SU-DHL-6 (cell line): ENCODE measurements around the gene DLG2.

Experiments used
- H2AFZ ChIP-seq: fragments of 200-600 bp; sonication (generic); 2 replicates; pipeline ENCODE4 v1.6.1; 2014; ENCODE audit warnings: low read depth, mild to moderate bottlenecking, moderate library complexity, mixed read lengths, antibody characterized with exemption, low read length; ENCODE audit not compliant: severe bottlenecking
- H3F3A ChIP-seq: fragments of 200-600 bp; shearing (Covaris generic); 2 replicates; pipeline ENCODE4 v1.6.0; 2016; ENCODE audit warnings: antibody characterized with exemption, mild to moderate bottlenecking; ENCODE audit not compliant: insufficient read depth
- H3K27ac ChIP-seq: fragments of 200-600 bp; sonication (generic); 2 replicates; pipeline ENCODE4 v1.5.1; 2016; ENCODE audit warnings: low read depth, mild to moderate bottlenecking, low read length, moderate library complexity, mixed read lengths
- H3K27me3 ChIP-seq: fragments of 200-600 bp; sonication (generic), shearing (Covaris generic); 2 replicates; pipeline ENCODE4 v1.6.0; 2014; ENCODE audit warnings: mild to moderate bottlenecking, low read length
- H3K36me3 ChIP-seq: fragments of 200-600 bp; sonication (generic); 2 replicates; pipeline ENCODE4 v1.6.1; 2014; ENCODE audit warnings: mild to moderate bottlenecking, low read length, mixed read lengths
- H3K4me2 ChIP-seq: fragments of 300-600, 200-600 bp; shearing (Covaris generic), sonication (generic); 2 replicates; pipeline ENCODE4 v1.6.0; 2014; ENCODE audit warnings: low read length, low read depth, mild to moderate bottlenecking; ENCODE audit not compliant: poor library complexity, severe bottlenecking
- H3K4me3 ChIP-seq: fragments of 200-600 bp; sonication (generic); 2 replicates; pipeline ENCODE4 v1.5.1; 2014; ENCODE audit warnings: antibody characterized with exemption, low read length, mild to moderate bottlenecking, mixed read lengths; ENCODE audit not compliant: insufficient read depth, poor library complexity, severe bottlenecking
- H3K79me2 ChIP-seq: fragments of 200-600 bp; sonication (generic); 2 replicates; pipeline ENCODE4 v1.6.1; 2014; ENCODE audit warnings: mild to moderate bottlenecking, low read length, moderate library complexity; ENCODE audit not compliant: insufficient read depth
- H3K9ac ChIP-seq: fragments of 200-600 bp; sonication (generic); 2 replicates; pipeline ENCODE4 v1.7.0; 2014; ENCODE audit warnings: mild to moderate bottlenecking, low read length
- H3K9me2 ChIP-seq: fragments of 200-600 bp; sonication (generic); replicated peaks from 2 replicates; pipeline ENCODE4 v1.6.1; 2014; ENCODE audit warnings: low read length; ENCODE audit not compliant: insufficient read depth
- H3K9me3 ChIP-seq: fragments of 200-600 bp; sonication (generic); 2 replicates; pipeline ENCODE4 v1.6.1; 2014; ENCODE audit warnings: low read length, mixed read lengths; ENCODE audit not compliant: insufficient read depth
- H4K20me1 ChIP-seq: fragments of 200-600 bp; sonication (generic); 2 replicates; pipeline ENCODE4 v1.6.1; 2014; ENCODE audit warnings: low read depth, mild to moderate bottlenecking, antibody characterized with exemption, low read length, moderate library complexity, mixed read lengths
- EZH2phosphoT487 ChIP-seq: fragments of 200-600 bp; sonication (generic), shearing (Covaris generic); conservative IDR thresholded peaks from 2 replicates; pipeline ENCODE4 v1.6.1; 2018; ENCODE audit warnings: mild to moderate bottlenecking, antibody characterized with exemption, low read length, moderate library complexity, mixed read lengths
- TF ChIP-seq, protein P1 (sequence below): fragments of 200-600 bp; sonication (generic); IDR thresholded peaks from one replicate; pipeline ENCODE4 v1.5.1; 2017; ENCODE audit warnings: antibody characterized with exemption, mild to moderate bottlenecking, low read length, moderate library complexity; ENCODE audit not compliant: insufficient read depth, poor library complexity, severe bottlenecking

DLG2 gene

DNA sequence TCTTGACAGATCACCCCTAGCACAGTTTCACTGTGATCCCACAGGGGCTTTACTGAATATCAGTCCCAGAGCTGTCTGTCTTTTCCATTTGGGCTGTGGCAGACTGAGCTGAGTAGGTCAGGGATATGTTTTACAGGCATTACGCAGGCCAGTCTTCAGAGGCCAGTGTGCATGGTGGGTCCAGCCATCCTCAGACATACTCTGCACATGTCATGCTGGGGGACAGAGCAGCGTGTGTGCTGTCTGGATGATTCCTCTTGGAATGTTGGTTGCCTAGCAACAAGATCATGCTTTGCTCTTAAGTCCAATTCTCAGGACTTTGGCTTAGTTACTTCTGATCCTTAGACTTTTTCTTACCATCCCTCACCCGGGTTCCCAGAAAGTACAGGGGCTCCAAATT lies 736.5 kb downstream of the DLG2 start:
- H3K79me2 ChIP-seq: no peaks in the 10 kb centered on the region
- no peak overlapping the region for H3K27ac ChIP-seq
- H3K9me3 ChIP-seq: no peaks in the 10 kb centered on the region
- H3K4me2 ChIP-seq: no peak overlapping the region
- no peaks in the 10 kb centered on the region for H3K9me2 ChIP-seq
- no peak overlapping the region for H3K4me3 ChIP-seq
- H3F3A ChIP-seq: no peaks in the 10 kb centered on the region
- TF ChIP-seq, protein P1, sequence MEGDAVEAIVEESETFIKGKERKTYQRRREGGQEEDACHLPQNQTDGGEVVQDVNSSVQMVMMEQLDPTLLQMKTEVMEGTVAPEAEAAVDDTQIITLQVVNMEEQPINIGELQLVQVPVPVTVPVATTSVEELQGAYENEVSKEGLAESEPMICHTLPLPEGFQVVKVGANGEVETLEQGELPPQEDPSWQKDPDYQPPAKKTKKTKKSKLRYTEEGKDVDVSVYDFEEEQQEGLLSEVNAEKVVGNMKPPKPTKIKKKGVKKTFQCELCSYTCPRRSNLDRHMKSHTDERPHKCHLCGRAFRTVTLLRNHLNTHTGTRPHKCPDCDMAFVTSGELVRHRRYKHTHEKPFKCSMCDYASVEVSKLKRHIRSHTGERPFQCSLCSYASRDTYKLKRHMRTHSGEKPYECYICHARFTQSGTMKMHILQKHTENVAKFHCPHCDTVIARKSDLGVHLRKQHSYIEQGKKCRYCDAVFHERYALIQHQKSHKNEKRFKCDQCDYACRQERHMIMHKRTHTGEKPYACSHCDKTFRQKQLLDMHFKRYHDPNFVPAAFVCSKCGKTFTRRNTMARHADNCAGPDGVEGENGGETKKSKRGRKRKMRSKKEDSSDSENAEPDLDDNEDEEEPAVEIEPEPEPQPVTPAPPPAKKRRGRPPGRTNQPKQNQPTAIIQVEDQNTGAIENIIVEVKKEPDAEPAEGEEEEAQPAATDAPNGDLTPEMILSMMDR: no peak
- TF ChIP-seq EZH2phosphoT487: no peak
- H3K27me3 ChIP-seq: no peaks in the 10 kb centered on the region
- H3K36me3 ChIP-seq: no peaks in the 10 kb centered on the region
- no peaks in the 10 kb centered on the region for H4K20me1 ChIP-seq
- no peak overlapping the region for H3K9ac ChIP-seq
- no peak overlapping the region for H2AFZ ChIP-seq

DNA sequence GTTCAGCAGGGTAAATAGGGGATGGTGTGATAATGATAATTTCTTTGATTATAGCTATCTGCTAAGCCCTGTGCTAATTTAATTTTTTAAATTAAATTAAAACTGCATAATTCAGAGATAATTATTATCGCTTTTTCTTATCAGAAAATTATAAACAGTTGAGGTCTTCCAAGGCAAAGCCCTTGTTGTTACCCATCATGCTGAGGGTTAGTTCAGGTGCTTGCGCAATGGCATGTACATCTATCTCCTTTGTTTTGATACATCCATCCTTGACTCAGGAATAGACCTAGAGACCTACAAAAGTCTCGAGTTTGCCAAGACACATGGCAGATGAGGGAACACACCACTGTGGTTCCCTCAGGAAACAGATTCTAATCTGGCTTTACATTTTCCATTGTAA lies 737.6 kb downstream of the DLG2 start:
- H3K9ac ChIP-seq: no peak overlapping the region
- no peak for TF ChIP-seq EZH2phosphoT487
- TF ChIP-seq, protein P1: no peak

DNA sequence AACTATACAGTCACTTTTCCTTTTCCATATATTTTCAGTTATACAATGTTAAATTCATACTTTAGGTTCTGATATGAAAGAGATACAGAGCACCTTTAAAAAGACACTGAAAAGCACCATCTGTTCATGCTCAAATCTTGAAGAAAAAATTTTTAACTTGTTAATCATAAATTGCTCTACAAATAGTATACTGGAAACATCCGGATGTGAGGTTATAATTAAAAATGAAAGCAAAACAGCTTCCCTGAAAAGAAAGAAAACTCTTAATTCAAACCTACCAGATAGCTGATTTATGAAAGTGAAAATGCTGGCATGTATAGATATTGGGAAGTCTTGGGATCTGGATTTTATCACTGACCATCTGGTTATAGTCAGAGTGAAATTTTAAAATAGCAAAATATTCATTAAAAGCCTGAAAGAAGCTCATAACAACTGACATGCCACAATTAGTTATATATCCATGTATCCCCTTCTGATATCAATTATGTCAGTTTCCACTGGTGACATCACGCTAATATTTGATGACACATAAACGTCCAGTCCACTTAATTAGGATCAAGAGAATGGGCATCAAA lies 740.0 kb downstream of the DLG2 start:
- Histone ChIP-seq H3F3A (no peaks in the 10 kb centered on the region), H3K9me2 (no peaks in the 10 kb centered on the region), H4K20me1 (no peaks in the 10 kb centered on the region), H3K27me3 (no peaks in the 10 kb centered on the region), H3K27ac (no peak overlapping the region), H3K4me3 (no peak overlapping the region), H3K4me2 (no peak overlapping the region), H3K79me2 (no peaks in the 10 kb centered on the region), H3K9ac (no peak overlapping the region), H3K36me3 (no peaks in the 10 kb centered on the region), H2AFZ (no peak overlapping the region), H3K9me3 (no peaks in the 10 kb centered on the region)
- TF ChIP-seq EZH2phosphoT487: no peak
- TF ChIP-seq, protein P1: no peak

More for the DNA sequence above, 737.6 kb downstream of the DLG2 start:
- H3K27ac ChIP-seq: no peak overlapping the region
- H3K4me3 ChIP-seq: no peak overlapping the region
- no peak overlapping the region for H3K4me2 ChIP-seq
- H2AFZ ChIP-seq: no peak overlapping the region
- no peaks in the 10 kb centered on the region for H3K79me2 ChIP-seq
- H3K27me3 ChIP-seq: no peaks in the 10 kb centered on the region
- no peaks in the 10 kb centered on the region for H3F3A ChIP-seq
- no peaks in the 10 kb centered on the region for H3K9me2 ChIP-seq
- H3K36me3 ChIP-seq: no peaks in the 10 kb centered on the region
- no peaks in the 10 kb centered on the region for H4K20me1 ChIP-seq
- H3K9me3 ChIP-seq: no peaks in the 10 kb centered on the region
